HepG2 (cell line): ENCODE results near the gene SPATA33. TPM values are rescaled to one million over a fixed set of nuclear protein-coding genes. Genes with fewer than 3 reads are reported as not detected.

ENCODE experiments used
- BHLHE40 ChIP-seq: IDR thresholded peaks from 2 replicates; pipeline ENCODE4 v1.6.1; 2011; ENCODE audit warnings: low read length, improper control_type of control experiment
- ELK4 ChIP-seq: sonication (generic); formaldehyde crosslinking; IDR thresholded peaks from 2 replicates; pipeline ENCODE4 v1.9.0; 2021; ENCODE audit warnings: missing genetic modification reagents, borderline replicate concordance
- GLI4 ChIP-seq: sonication (generic); formaldehyde crosslinking; IDR thresholded peaks from 2 replicates; pipeline ENCODE4 v1.5.1; 2020; ENCODE audit warnings: missing genetic modification reagents, mild to moderate bottlenecking, moderate library complexity, borderline replicate concordance
- HIC2 ChIP-seq: sonication (generic); formaldehyde crosslinking; IDR thresholded peaks from 2 replicates; pipeline ENCODE4 v1.9.0; 2022; ENCODE audit warnings: low read depth, missing genetic modification reagents
- HMG20A ChIP-seq: IDR thresholded peaks from 2 replicates; pipeline ENCODE4 v1.6.1; 2016; ENCODE audit warnings: borderline replicate concordance
- IRX3 ChIP-seq: sonication (generic); formaldehyde crosslinking; IDR thresholded peaks from 2 replicates; pipeline ENCODE4 v1.8.1; 2023; ENCODE audit warnings: mild to moderate bottlenecking, low read depth, missing genetic modification reagents, borderline replicate concordance
- KDM2A ChIP-seq: sonication (generic); formaldehyde crosslinking; IDR thresholded peaks from 2 replicates; pipeline ENCODE4 v1.4.0; 2020; ENCODE audit warnings: low read depth, missing genetic modification reagents, borderline replicate concordance
- KLF15 ChIP-seq: sonication (generic); formaldehyde crosslinking; IDR thresholded peaks from 2 replicates; pipeline ENCODE4 v1.8.1; 2023; ENCODE audit warnings: borderline replicate concordance, mild to moderate bottlenecking, inconsistent platforms, missing genetic modification reagents, mixed read lengths
- NCOR1 ChIP-seq: fragments of 200-600 bp; sonication (generic); IDR thresholded peaks from 2 replicates; pipeline ENCODE4 v1.7.0; 2017; ENCODE audit warnings: antibody characterized with exemption, low read length, borderline replicate concordance
- RARA ChIP-seq: IDR thresholded peaks from 2 replicates; pipeline ENCODE4 v1.6.1; 2016; ENCODE audit warnings: missing genetic modification reagents, missing compliant biosample characterization
- SMAD3 ChIP-seq: sonication (generic); formaldehyde crosslinking; IDR thresholded peaks from 2 replicates; pipeline ENCODE4 v1.4.0; 2020; ENCODE audit warnings: missing genetic modification reagents
- ZBTB3 ChIP-seq: sonication (generic); formaldehyde crosslinking; IDR thresholded peaks from 2 replicates; pipeline ENCODE4 v1.4.0; 2020; ENCODE audit warnings: low read depth, mild to moderate bottlenecking, moderate library complexity, missing genetic modification reagents, borderline replicate concordance
- ZNF10 ChIP-seq: sonication (generic); formaldehyde crosslinking; IDR thresholded peaks from 2 replicates; pipeline ENCODE4 v1.4.0; 2020; ENCODE audit warnings: mild to moderate bottlenecking, low read depth, missing genetic modification reagents, borderline replicate concordance
- ZNF17 ChIP-seq: sonication (generic); formaldehyde crosslinking; IDR thresholded peaks from 2 replicates; pipeline ENCODE4 v1.5.0; 2020; ENCODE audit warnings: mild to moderate bottlenecking, missing genetic modification reagents
- ZNF207 ChIP-seq: fragments of 450-650 bp; IDR thresholded peaks from 2 replicates; pipeline ENCODE4 v1.6.1; 2016; ENCODE audit warnings: antibody characterized with exemption, borderline replicate concordance
- ZNF550 ChIP-seq: sonication (generic); formaldehyde crosslinking; IDR thresholded peaks from 2 replicates; pipeline ENCODE4 v1.4.0; 2020; ENCODE audit warnings: mild to moderate bottlenecking, missing genetic modification reagents, borderline replicate concordance
- ZNF589 ChIP-seq: sonication (generic); formaldehyde crosslinking; conservative IDR thresholded peaks from 2 replicates; pipeline ENCODE4 v1.8.0; 2022; ENCODE audit warnings: mild to moderate bottlenecking, moderate library complexity, missing genetic modification reagents
- ZNF639 ChIP-seq: conservative IDR thresholded peaks from 2 replicates; pipeline ENCODE4 v1.6.1; 2018; ENCODE audit warnings: missing genetic modification reagents
- ZNF703 ChIP-seq: sonication (generic); formaldehyde crosslinking; IDR thresholded peaks from 2 replicates; pipeline ENCODE4 v1.5.1; 2020; ENCODE audit warnings: missing genetic modification reagents, mild to moderate bottlenecking, moderate library complexity, borderline replicate concordance
- ZNF781 ChIP-seq: sonication (generic); formaldehyde crosslinking; IDR thresholded peaks from 2 replicates; pipeline ENCODE4 v1.5.1; 2020; ENCODE audit warnings: borderline replicate concordance, mild to moderate bottlenecking, missing genetic modification reagents; ENCODE audit errors: not compliant biosample characterization
- ZSCAN9 ChIP-seq: IDR thresholded peaks from 2 replicates; pipeline ENCODE4 v1.6.1; 2016; ENCODE audit warnings: borderline replicate concordance
- polyA plus RNA-seq, 8 experiments: library from polyadenylated mRNA; depleted of rRNA in 3 of 8; stranded (reverse) in 7 of 8; unstranded in 1 of 8; fragments of >200 nt; fragmentation: Illumina TruSeq in 4 of 8; extraction: Trizol in 4 of 8; gene quantifications; 2 replicates each; pipeline versions ENCODE4 v1.2.1 to v1.2.3, GENCODE V29; 2011 to 2016; ENCODE audit warnings: low read depth in 4 of 8, missing spikeins in 1 of 8, mixed read lengths in 1 of 8; ENCODE audit not compliant: insufficient read depth in 1 of 8
- total RNA-seq, 5 experiments: library from RNA; depleted of rRNA; stranded (reverse); fragments of >200 nt; fragmentation: Illumina TruSeq; extraction: Trizol; gene quantifications; 2 replicates each; pipeline ENCODE4 v1.2.3, GENCODE V29; 2016; ENCODE audit warnings: low read depth in 1 of 5
- TF ChIP-seq, protein P1 (sequence below): sonication (generic); formaldehyde crosslinking; IDR thresholded peaks from 2 replicates; pipeline ENCODE4 v1.8.1; 2023; ENCODE audit warnings: mild to moderate bottlenecking, inconsistent platforms, moderate library complexity, missing genetic modification reagents, borderline replicate concordance

SPATA33 gene
- total and polyA plus RNA-seq, 2 of the 13 experiments (the other 11 are each of a cell fraction or from before 2014, with no cell fraction given), result 5.7 to 11.0 TPM

DNA sequence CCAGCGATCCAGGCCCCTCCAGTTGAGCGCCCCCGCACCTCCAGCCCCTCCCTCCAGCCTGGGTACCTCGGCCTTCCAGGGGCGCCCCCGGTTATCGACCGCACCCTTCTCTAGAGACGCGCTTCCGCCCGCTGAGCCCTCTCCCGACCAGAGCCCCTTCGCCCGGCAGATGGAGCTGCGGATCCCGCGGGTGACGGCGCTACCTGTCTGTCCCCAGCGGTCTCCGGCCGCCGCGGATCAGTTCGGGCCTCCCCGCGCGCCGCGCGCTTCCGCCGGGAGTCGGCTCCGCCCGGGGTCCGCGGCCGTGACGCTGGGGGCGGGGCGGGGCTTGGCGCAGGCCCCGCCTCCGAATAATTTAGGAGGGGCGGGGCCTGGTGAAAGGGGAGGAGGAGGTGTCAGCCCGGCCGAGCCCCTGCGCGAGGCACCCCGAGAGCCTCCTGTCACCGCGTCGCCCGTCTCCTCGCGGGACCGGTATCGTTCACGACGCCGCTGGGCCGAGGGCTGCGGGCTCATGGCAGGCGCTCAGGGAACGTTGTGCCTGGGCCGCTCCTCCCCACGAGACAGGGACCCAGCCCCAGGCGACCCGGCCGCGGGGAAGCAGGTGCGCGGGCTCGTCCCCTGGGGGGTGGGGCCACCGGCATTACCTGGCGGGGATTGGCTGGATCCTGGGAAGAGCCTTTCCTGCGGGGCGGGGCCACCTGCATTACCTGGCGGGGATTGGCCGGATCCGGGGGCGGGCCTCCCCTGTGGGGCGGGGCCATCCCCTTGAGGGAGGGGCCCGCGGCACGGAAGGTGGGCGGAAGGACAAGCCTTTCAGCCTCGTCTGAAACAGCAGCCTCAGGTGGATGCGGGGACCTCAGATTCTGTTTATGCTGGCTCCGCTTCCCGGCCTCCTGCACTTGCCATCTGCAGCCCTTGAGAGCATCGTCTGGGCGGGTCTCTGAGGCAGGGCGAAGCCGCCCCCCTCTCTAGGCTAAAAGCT lies 44.1 kb downstream of the SPATA33 start, which contains the start of gene SPATA2L (continued):
- TF ChIP-seq ZNF781 (CRISPR knock-in tag) (no peak), IRX3 (CRISPR knock-in tag) (no peak), GLI4 (CRISPR knock-in tag) (no peak), BHLHE40 (0 out of 2 replicates have a peak, but pooled peaks have one; percentile 9), ZNF207 (no peak), NCOR1 (no peak; the same call in 1 of the 2 replicates), ZNF639 (CRISPR knock-in tag) (no peak; the same call in 1 of the 2 replicates), ZBTB3 (CRISPR knock-in tag) (no peak), ZNF550 (no peak), ZNF589 (CRISPR knock-in tag) (no peak), KDM2A (peak; percentile 73), KLF15 (no peak), RARA (CRISPR knock-in tag) (no peak), ZSCAN9 (CRISPR knock-in tag) (no peak), ZNF703 (CRISPR knock-in tag) (no peak), SMAD3 (CRISPR knock-in tag) (peak; percentile 40; the same call in 1 of the 2 replicates), ZNF10 (CRISPR knock-in tag) (no peak), HIC2 (0 out of 2 replicates have a peak, but pooled peaks have one; percentile 17), ELK4 (CRISPR knock-in tag) (no peak), ZNF17 (CRISPR knock-in tag) (no peak), HMG20A (CRISPR knock-in tag) (no peak)
- TF ChIP-seq, protein P1, sequence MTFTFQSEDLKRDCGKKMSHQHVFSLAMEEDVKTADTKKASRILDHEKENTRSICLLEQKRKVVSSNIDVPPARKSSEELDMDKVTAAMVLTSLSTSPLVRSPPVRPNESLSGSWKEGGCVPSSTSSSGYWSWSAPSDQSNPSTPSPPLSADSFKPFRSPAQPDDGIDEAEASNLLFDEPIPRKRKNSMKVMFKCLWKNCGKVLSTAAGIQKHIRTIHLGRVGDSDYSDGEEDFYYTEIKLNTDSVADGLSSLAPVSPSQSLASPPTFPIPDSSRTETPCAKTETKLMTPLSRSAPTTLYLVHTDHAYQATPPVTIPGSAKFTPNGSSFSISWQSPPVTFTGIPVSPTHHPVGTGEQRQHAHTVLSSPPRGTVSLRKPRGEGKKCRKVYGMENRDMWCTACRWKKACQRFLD (CRISPR knock-in tag), result peak; percentile 85; the same call in 1 of the 2 replicates
